Hematopoietic multipotent progenitor cell treated with erythropoietin and hydrocortisone succinate and interleukin-3 and kit ligand, for 4 days (in vitro differentiated cells): ENCODE data around the gene TMEM80.
"Not testable (repeated sequence)": the region's sequence is repeated elsewhere in the genome, so short reads cannot be mapped to it uniquely, and the experiment has no call there.

Experiments used
- DNase-seq: peaks from one replicate; pipeline ENCODE4 v3.0.0-alpha.2; 2015

TMEM80 gene

DNA sequence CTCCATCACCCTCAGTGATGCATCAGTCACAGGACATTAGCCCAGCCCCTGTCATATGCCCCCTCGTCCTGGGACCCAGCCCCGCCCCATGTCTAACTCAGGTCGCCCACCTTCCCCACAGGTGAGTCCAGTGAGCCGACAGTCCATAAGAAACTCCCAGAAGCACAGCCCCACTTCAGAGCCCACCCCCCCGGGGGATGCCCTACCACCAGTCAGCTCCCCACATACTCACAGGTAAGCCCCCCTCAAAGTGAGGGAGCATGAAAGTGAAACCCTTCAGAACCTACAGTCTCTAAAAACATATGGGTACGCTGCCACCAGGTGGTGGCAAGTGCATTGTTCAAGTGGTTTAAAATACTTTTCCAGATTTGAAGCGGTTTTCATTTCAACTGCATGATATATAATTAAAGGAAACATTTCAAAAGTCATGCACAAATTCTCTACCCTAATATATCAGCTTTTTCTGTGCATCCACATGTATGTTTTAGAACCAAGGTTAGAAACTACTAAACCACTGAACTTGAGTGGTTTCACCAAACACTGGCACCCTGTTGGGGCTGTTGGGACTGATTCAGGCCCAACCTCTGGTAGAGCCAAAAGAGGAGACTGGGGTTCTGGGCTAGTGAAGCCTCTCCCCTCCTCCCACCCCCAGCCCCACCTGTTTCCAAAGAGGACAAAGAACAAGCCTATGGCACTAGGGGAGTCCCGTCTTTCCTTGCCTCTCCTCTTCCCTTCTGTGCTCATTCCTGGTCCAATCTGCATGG lies 27.7 kb downstream of the TMEM80 start:
- DNase-seq: peak; percentile 85

DNA sequence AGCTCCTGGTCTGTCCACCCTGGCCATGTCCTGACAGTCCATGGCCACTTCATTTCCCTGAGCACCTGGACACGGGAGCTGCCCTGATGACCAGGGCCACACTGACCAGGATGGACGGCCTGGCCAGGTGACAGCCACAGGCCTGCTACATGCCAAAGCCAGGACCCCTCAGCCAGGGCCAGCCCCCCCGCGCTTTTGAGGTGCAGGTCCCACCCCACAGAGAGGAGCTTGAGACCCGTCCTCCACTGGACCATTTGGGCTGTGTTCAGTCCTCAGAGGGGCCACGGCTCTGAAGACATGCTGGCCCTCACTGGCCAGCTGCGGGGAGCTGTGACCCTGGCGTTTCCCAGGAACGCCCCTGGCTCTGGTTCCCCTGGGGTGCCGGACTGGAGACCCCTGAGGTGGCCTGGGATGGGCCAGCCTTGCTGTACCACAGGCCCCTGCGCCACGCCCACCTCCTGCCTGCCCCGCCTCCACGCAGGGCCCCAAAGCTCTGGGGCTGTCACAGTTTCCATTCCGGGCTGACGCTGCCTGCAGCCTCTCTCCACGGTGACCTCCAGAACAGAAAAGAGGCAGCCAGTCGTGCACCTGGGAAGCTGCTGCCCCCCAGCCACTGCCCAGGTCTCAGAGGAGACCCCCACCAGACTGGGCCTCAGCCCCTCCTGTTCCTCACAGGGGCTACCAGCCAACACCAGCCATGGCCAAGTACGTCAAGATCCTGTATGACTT lies 28.6 kb downstream of the TMEM80 start:
- no peak for DNase-seq

DNA sequence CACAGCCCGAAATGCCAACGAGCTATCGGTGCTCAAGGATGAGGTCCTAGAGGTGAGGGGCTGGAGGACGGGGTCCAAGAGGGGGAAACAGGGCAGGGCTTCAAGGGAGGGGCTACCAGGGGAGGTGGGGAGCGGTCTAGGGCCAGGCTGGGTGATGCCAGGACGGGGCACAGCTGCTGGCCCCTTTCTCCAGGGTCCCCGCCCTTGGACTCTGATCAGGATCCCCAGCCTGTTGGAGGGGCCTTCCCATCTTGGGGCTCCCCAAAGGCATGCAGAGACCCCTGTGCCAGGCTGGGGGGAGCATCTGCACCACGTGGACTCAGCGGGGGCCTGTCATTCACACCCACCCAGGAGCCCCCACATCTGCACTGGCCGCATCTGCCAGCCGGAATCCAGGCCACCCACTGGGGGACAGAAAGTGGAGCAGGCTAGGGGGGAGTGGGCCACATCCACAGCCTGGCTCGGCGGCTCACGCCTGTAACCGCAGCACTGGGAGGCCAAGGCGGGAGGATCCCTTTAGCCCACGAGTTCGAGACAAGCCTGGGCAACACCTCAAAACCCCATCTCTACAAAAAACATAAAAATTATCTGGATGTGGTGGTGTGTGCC lies 29.3 kb downstream of the TMEM80 start:
- no peak for DNase-seq

DNA sequence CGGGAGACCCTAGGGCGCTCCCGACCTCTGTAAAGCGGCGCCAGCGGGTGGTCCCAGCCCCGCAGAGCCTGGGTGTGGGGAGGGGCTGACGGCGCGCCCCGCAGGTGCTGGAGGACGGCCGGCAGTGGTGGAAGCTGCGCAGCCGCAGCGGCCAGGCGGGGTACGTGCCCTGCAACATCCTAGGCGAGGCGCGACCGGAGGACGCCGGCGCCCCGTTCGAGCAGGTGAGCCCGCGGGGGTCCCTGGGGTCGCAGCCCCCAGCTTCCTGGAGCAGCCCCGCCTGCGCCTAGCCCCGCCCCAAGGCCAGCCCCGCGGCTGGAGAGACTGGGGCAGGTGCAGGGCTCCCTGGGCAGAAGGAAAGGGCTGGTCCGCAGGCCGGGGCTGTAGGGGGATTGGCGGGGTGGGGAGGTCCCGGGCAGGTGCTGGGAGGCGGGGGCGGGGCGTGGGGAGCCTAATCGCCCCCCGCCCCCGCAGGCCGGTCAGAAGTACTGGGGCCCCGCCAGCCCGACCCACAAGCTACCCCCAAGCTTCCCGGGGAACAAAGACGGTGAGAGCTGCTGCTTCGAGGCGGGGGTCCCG lies 30.1 kb downstream of the TMEM80 start:
- no peak for DNase-seq

DNA sequence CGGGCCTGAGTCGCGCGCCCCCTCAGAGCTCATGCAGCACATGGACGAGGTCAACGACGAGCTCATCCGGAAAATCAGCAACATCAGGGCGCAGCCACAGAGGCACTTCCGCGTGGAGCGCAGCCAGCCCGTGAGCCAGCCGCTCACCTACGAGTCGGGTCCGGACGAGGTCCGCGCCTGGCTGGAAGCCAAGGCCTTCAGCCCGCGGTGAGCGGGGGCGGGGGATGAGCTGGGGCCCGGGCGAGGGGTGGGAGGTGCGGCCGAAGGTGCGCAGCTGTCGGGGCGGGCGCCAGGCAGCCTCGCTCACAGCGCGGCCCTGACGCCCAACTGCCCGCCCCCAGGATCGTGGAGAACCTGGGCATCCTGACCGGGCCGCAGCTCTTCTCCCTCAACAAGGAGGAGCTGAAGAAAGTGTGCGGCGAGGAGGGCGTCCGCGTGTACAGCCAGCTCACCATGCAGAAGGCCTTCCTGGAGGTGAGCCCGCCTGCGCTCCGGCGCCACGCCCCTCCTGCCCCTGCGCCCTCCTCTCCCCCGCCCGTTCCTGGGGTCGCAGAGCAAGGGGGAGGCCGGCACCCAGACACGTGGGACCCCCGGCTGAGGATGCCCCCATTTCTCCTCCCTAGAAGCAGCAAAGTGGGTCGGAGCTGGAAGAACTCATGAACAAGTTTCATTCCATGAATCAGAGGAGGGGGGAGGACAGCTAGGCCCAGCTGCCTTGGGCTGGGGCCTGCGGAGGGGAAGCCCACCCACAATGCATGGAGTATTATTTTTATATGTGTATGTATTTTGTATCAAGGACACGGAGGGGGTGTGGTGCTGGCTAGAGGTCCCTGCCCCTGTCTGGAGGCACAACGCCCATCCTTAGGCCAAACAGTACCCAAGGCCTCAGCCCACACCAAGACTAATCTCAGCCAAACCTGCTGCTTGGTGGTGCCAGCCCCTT lies 30.9 kb downstream of the TMEM80 start:
- peak; percentile 71 for DNase-seq

DNA sequence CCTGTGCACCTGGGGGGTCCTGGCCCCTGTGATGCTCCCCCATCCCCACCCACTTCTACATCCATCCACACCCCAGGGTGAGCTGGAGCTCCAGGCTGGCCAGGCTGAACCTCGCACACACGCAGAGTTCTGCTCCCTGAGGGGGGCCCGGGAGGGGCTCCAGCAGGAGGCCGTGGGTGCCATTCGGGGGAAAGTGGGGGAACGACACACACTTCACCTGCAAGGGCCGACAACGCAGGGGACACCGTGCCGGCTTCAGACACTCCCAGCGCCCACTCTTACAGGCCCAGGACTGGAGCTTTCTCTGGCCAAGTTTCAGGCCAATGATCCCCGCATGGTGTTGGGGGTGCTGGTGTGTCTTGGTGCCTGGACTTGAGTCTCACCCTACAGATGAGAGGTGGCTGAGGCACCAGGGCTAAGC lies 31.7 kb downstream of the TMEM80 start:
- no peak for DNase-seq

DNA sequence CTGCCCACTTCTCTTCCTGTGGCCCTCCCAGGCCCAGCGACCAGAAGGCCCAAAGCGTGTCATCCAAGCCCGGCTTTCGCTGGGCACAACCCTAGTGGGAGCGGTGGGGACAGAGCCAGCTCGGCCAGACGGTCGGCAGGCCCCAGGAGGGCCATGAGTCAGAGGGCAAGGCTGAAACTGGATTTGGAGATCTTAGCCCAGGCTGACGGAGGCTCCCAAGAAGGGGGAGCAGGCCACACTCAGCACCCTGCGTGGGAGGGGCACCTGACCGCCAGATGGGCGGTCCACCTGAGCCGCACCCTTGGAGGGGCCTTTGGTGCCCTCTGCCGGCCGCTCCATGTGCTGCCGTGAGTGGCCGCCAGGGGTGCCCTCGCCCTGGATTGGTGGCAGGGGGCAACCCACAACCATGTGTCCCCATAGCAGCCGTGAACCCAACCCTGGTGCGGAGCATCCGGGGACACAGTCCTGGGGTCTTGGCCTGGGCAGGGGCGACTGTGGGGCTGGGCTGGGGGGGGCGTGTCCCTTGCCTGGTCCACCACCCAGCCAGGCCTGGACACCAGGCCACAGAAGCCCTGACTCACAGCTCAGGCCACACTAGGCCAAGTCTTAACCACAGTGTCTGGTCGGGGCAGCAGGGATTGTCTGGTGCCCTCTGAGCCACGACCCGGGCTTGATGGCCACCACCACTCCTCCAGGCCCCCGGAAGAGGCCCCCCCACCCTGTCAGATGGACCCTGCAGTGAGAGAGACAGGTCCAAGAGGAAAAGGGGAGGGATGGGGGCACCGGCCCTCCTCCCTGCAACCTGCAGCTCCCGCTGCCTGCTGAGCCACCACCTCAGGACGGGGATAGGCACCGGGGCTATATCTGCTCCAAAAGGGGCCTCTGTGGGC lies 32.5 kb downstream of the TMEM80 start:
- DNase-seq: peak; percentile 85

DNA sequence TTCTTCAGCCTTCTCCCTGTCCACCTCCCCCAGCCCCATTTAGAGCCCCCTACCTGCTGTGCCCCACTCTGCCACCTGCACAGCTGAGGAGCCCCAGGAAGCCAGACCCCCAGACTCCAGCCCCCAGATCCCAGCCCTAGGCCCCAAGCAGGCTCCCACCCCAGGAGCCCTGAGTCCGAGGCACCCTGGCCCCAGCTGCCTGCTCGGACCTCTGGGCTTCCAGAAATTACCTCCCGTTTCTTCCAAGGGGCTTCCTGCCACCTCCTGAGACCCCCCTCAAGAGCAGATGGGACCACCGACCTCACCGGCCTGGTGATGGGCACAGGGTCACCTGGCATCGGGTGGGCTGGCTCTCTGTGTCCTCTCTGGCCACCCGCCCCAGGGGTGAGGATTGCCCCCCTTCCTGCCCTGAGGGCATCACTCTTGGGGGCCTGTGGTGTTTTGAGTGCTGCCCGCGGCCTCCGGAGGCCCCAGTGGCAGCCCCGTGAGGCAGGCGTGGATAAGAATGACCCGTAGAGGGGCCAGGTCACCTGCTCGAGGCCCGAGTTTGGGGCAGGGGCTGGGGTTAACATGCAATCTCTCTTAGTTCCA lies 33.4 kb downstream of the TMEM80 start:
- no peak for DNase-seq

DNA sequence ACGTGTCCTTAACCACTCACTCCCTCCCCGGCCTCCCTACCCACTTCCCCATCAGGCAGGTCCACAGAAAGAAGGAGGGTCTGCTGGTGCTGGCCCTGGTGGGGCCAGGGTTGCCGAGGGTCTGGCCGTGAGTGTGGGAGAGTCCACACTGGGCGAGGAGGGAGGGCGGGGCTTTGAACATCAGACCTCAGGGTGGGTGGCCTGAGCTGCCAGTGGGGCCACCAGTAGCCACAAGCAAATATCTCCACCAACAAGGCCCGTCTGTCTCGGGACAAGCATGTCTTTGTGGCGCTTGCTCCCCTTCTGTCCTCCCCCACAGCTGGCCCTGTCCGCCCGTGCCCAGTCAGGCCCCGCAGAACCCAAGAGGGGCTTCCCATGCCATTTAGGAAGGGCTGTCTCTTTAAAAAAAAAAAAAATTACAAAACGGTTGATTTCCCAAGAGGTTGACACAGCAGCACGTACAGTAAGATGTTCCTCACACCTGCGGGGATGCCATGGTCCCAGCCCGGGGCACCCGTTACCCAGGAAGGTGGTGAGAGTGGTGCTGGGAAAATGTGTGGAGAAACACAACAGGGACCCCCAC lies 34.0 kb downstream of the TMEM80 start:
- no peak for DNase-seq

DNA sequence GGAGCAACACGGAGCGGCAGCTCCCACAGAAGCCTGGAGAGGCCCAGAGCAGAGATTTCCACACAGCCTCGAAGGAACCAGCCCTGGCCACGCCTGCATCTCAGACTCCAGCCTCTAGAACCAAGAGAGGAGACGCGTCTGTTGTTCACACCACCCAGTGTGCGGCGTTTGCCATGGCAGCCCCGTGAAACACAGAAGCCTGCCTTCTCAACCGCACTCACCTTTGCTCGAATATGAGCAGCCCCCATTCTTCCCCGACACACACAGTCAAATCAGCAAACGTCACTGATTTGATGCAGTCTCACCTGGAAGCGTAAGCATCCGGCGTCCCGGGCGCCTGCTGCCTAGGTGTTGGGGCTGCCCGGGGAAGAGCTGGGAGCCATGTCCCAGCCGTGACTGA lies 37.5 kb downstream of the TMEM80 start:
- no peak for DNase-seq

DNA sequence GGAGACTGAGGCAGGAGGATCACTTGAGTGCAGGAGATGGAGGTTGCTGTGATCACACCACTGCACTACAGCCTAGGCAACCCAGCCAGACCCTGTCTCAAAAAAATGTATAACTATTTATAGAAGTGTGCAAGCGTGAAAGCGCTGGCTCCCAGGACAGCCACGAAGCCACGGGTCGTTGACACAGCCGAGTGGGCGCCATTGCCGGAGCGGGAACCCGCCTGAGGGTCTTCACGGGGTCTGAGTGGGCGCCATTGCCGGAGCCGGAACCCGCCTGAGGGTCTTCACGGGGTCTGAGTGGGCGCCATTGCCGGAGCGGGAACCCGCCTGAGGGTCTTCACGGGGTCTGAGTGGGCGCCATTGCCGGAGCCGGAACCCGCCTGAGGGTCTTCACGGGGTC lies 38.9 kb downstream of the TMEM80 start:
- not testable (repeated sequence) for DNase-seq

DNA sequence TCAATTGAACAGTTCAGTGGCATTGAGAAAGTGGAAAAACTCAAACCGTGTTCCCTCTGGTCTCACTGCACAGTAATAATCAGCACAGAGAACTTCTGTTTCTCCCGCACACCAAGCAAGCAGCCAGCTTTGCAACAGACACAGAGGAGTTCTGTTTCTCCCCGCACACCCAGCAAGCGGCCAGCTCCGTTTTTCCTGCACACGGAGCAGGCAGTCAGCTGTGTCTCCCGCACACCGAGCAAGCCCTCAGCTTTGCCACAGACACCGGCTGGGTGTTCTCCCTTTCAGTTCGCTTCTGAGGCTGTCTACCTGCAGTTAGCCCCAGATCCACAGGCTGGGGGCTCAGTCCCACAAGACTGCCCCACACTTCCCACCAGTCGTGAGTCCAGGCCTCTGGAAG lies 41.8 kb downstream of the TMEM80 start:
- DNase-seq: no peak

DNA sequence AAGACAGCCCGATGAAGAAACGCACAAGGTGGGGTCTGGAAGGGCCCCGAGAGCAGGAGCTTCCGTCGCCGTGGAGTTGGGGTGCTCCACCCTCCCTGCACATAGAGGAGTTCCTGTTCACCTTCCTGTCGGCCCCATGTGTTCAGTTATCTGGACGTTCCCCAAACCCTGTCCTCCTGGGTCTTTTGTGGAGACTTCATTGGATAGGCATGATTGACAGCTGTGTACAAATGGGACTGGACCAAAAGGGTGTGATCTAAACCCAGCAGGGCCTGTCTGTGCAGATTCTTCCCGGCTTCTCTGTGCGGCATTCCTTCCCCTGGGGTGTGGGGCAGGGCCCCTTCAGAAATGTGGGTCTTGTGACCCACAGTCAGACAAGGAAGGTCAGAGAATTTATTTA lies 42.3 kb downstream of the TMEM80 start:
- DNase-seq: peak; percentile 66

DNA sequence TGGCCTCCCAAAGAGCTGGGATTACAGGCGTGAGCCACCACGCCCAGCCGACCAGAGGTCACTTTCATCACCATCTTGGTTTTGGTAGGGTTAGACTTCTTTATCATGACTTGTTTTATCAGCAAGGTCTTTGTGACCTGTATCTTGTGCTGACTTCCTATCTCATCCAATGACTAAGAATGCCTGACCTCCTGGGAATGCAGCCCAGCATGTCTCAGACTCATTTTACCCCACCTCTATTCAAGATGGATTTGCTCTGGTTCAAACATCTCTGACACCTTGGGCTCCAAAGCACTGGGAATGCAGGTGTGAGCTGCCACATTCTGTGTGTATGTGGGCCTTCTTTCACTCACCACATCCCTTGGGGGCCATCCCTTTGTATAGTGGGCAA lies 46.5 kb downstream of the TMEM80 start:
- no peak for DNase-seq

DNA sequence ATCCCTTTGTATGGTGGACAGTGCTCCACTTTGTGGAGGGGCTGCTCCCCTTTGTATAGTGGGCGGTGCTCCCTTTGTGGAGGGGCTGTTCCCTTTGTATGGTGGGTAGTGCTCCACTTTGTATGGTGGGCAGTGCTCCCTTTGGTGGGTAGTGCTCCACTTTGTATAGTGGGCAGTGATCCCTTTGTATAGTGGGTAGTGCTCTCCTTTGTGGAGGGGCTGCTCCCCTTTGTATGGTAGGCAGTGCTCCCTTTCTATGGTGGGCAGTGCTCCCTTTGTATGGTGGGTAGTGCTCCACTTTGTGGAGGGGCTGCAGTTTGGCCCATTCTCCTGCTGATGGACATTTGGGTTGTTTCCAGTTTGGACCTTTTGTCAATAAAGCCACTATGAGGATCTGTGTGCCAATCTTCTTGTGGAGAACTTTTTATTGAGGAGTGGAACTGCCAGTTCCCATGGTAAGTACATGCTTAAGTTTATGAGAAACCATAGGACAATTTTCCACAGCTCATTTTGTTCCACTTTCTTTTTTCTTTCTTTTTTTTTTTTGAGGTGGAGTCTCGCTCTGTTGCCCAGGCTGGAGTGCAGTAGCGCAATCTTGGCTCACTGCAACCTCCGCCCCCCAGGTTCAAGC lies 47.1 kb downstream of the TMEM80 start:
- no peak for DNase-seq

DNA sequence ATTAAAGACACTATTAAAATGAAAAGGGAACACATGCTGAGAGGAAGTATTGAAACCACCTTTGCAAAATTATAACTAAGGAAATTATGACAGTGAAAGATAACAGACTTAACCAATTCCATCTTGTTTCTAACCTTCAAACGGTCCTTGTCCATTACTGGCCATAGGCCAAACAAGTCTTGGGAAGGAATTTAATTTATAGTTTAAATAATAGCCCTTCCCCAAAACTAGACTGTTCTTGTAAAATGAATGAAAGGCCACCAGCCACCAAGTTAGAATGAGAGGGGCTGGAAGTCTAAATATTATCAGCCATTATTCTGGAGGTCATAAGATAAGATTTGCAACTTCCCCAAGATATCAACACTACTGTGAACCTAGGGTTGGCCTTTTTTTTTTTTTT lies 49.8 kb downstream of the TMEM80 start:
- DNase-seq: peak; percentile 66

DNA sequence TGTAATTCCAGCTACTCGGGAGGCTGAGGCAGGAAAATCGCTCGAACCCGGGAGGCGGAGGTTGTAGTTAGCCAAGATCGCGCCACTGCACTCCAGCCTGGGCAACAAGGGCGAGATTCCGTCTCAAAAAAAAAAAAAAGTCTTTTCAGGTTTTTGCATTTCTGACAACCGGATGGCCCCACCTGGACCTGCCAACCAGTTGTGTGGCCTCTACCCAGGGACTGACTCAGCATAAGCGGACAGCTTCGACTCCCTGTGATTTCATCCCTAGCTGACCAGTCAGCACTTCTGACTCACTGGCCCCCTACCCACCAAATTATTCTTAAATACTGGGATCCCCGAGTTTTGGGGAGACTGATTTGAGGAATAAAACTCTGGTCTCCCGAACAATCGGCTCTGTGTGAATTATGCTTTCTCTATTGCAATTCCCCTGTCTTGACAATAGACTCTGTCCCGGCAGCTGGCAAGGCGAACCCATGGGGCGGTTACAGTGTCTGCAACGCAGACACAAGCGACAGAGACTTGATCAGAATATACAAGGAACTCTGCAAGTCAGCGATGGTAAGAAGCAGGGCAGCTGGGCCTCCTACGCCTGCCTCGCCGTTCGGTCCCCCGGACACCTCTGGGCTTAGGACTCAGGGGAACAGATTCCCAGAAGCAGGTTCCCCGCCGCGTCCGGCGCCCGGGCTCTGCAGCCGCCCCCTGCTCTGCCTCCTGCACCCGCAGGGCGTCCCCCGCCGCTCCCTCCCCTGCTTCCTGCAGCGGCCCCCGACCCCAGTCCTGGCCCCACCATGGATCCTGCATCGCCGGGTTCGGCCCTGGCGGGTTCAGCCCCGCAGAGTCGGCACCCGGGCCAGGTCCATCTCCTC lies 50.9 kb downstream of the TMEM80 start:
- DNase-seq: peak; percentile 66

DNA sequence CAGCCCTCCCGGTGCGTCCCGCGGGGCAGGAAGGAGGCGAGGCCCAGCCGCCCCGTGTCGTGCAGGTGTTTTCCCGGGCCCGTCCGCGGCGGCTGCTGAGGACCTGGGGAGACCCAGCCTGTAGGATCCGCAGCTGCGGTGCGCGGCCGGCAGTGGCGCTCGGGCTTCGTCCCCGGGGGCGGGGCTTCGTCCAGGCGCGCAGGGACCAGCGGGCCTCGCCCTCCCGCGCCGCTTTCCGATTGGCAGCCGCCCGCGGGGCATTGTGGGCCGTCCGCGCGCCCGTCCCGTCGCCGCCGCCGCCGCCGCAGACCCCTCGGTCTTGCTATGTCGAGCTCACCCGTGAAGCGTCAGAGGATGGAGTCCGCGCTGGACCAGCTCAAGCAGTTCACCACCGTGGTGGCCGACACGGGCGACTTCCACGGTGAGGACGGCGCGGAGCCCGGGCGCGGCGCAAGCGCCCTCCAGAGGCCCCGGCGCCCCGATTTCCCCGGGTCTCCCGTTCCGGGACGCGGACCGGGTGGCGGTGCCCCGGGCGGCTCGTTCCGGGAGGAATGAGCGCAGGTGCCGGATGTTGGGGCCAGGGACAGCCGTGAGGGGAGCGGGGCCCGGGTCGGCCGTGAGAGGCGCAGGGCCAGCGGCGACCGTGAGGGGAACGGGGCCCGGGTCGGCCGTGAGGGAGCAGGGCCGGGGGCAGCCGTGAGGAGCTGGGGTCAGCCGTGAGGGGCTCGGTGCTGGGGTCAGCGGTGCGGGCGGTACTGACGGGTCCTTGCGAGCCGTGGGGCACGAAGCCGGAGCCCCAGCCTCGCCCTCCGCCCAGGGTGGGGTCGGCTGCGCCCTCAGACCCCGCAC lies 51.8 kb downstream of the TMEM80 start, which contains the start of gene TALDO1:
Gene TALDO1 (plus strand): TSS at position 307 of the 849 bp plus-strand sequence. CDS start 18 bp downstream, at position 325.
- DNase-seq: peak; percentile 97
